AG08396 (cell line): ENCODE measurements around the gene ABHD15.

Source experiments
- DNase-seq: peaks from one replicate; pipeline ENCODE4 v3.0.0; 2012; ENCODE audit warnings: low spot score, mixed read lengths

The ABHD15 gene

GRCh38 chr17:29566473-29567303 lies at the start of gene ABHD15:
Gene ABHD15, minus strand, starts transcription at chr17:29567037. Its CDS starts 71 bp downstream, at chr17:29566966.
- DNase-seq = peak; percentile 92

GRCh38 chr17:29615492-29616299 lies 48.9 kb upstream of the ABHD15 start:
- peak; percentile 92 for DNase-seq

GRCh38 chr17:29615048-29615385 lies 48.2 kb upstream of the ABHD15 start:
- no peak for DNase-seq

- DNase-seq = no peak
Measured at GRCh38 chr17:29614349-29615047, 47.7 kb upstream of the ABHD15 start.

- no peak for DNase-seq
Measured at GRCh38 chr17:29613856-29614255, 47.0 kb upstream of the ABHD15 start.

GRCh38 chr17:29613352-29613837 lies 46.6 kb upstream of the ABHD15 start:
- DNase-seq = peak; percentile 81

- no peak for DNase-seq
Measured at GRCh38 chr17:29612404-29613280, 45.8 kb upstream of the ABHD15 start.

- no peak for DNase-seq
Measured at GRCh38 chr17:29612094-29612403, 45.2 kb upstream of the ABHD15 start.

- DNase-seq = no peak
Measured at GRCh38 chr17:29611351-29612093, 44.7 kb upstream of the ABHD15 start.

- no peak for DNase-seq
Measured at GRCh38 chr17:29610395-29610794, 43.6 kb upstream of the ABHD15 start.

GRCh38 chr17:29608986-29609385 lies 42.1 kb upstream of the ABHD15 start:
- no peak for DNase-seq

- no peak for DNase-seq
Measured at GRCh38 chr17:29607557-29608195, 40.8 kb upstream of the ABHD15 start.

- DNase-seq = no peak
Measured at GRCh38 chr17:29603109-29603674, 36.4 kb upstream of the ABHD15 start.

GRCh38 chr17:29597361-29598172 lies 30.7 kb upstream of the ABHD15 start:
- DNase-seq = no peak

GRCh38 chr17:29596811-29597210 lies 30.0 kb upstream of the ABHD15 start:
- DNase-seq = no peak

GRCh38 chr17:29595943-29596774 lies 29.3 kb upstream of the ABHD15 start:
- DNase-seq = no peak

- no peak for DNase-seq
Measured at GRCh38 chr17:29595107-29595942, 28.5 kb upstream of the ABHD15 start.
